Measurements from ENCODE around the gene BMERB1.
"Not testable (repeated sequence)": the region's sequence is repeated elsewhere in the genome, so short reads cannot be mapped to it uniquely, and the experiment has no call there.

BMERB1 gene

GRCh38 chr16:15403392-15403995 is 30.9 kb upstream of the BMERB1 start:
- Histone ChIP-seq H3K36me3 (ENCODE audit: insufficient read depth, low read length) (peaks cover 10% of the 10 kb centered on the region), H3K27ac (ENCODE audit: low read depth, low read length) (no peak overlapping the region), H3K9me3 (ENCODE audit: low read length) (no peaks in the 10 kb centered on the region), H3K4me3 (ENCODE audit: low read depth in 1 of 2, low read length in 2 of 2) (no peak overlapping the region), H3K9ac (ENCODE audit: low read length) (no peak overlapping the region), H3K4me1 (ENCODE audit: insufficient read depth, low read length) (no peaks in the 10 kb centered on the region), H3K27me3 (ENCODE audit: control insufficient read depth in 1 of 2, insufficient read depth in 2 of 2, low read length in 2 of 2) (no peaks in the 10 kb centered on the region)

- not testable (repeated sequence) for H3K27ac ChIP-seq (ENCODE audit: low read depth, low read length); H3K4me1 ChIP-seq (ENCODE audit: insufficient read depth, low read length); H3K36me3 ChIP-seq (ENCODE audit: insufficient read depth, low read length); H3K9ac ChIP-seq (ENCODE audit: low read length); H3K4me3 ChIP-seq (ENCODE audit: low read depth in 1 of 2, low read length in 2 of 2); H3K27me3 ChIP-seq (ENCODE audit: control insufficient read depth in 1 of 2, insufficient read depth in 2 of 2, low read length in 2 of 2); H3K9me3 ChIP-seq (ENCODE audit: low read length)
Observed at GRCh38 chr16:15404091-15404490, 30.3 kb upstream of the BMERB1 start.

GRCh38 chr16:15404792-15405191 is 29.6 kb upstream of the BMERB1 start:
- peaks cover 10% of the 10 kb centered on the region for H3K36me3 ChIP-seq (ENCODE audit: insufficient read depth, low read length)
- no peaks in the 10 kb centered on the region for H3K4me1 ChIP-seq (ENCODE audit: insufficient read depth, low read length)
- no peak overlapping the region for H3K27ac ChIP-seq (ENCODE audit: low read depth, low read length)
- no peaks in the 10 kb centered on the region for H3K9me3 ChIP-seq (ENCODE audit: low read length)
- H3K4me3 ChIP-seq (ENCODE audit: low read depth in 1 of 2, low read length in 2 of 2), result no peak overlapping the region
- no peaks in the 10 kb centered on the region for H3K27me3 ChIP-seq (ENCODE audit: control insufficient read depth in 1 of 2, insufficient read depth in 2 of 2, low read length in 2 of 2)
- no peak overlapping the region for H3K9ac ChIP-seq (ENCODE audit: low read length)

GRCh38 chr16:15407756-15408155 is 26.6 kb upstream of the BMERB1 start:
- H3K36me3 ChIP-seq (ENCODE audit: insufficient read depth, low read length); H3K9ac ChIP-seq (ENCODE audit: low read length); H3K4me1 ChIP-seq (ENCODE audit: insufficient read depth, low read length); H3K9me3 ChIP-seq (ENCODE audit: low read length); H3K27ac ChIP-seq (ENCODE audit: low read depth, low read length); H3K4me3 ChIP-seq (ENCODE audit: low read depth in 1 of 2, low read length in 2 of 2); H3K27me3 ChIP-seq (ENCODE audit: control insufficient read depth in 1 of 2, insufficient read depth in 2 of 2, low read length in 2 of 2): not testable (repeated sequence)

GRCh38 chr16:15409476-15409875 is 24.9 kb upstream of the BMERB1 start:
- H3K36me3 ChIP-seq (ENCODE audit: insufficient read depth, low read length); H3K4me1 ChIP-seq (ENCODE audit: insufficient read depth, low read length); H3K27ac ChIP-seq (ENCODE audit: low read depth, low read length); H3K9me3 ChIP-seq (ENCODE audit: low read length); H3K4me3 ChIP-seq (ENCODE audit: low read depth in 1 of 2, low read length in 2 of 2); H3K9ac ChIP-seq (ENCODE audit: low read length); H3K27me3 ChIP-seq (ENCODE audit: control insufficient read depth in 1 of 2, insufficient read depth in 2 of 2, low read length in 2 of 2): not testable (repeated sequence)

- no peak overlapping the region for H3K4me3 ChIP-seq (ENCODE audit: low read depth in 1 of 2, low read length in 2 of 2)
- no peak overlapping the region for H3K27ac ChIP-seq (ENCODE audit: low read depth, low read length)
- no peaks in the 10 kb centered on the region for H3K9me3 ChIP-seq (ENCODE audit: low read length)
- no peaks in the 10 kb centered on the region for H3K36me3 ChIP-seq (ENCODE audit: insufficient read depth, low read length)
- H3K27me3 ChIP-seq (ENCODE audit: control insufficient read depth in 1 of 2, insufficient read depth in 2 of 2, low read length in 2 of 2), result no peaks in the 10 kb centered on the region
- H3K4me1 ChIP-seq (ENCODE audit: insufficient read depth, low read length), result no peaks in the 10 kb centered on the region
- no peak overlapping the region for H3K9ac ChIP-seq (ENCODE audit: low read length)
Observed at GRCh38 chr16:15415511-15415985, 18.8 kb upstream of the BMERB1 start.

GRCh38 chr16:15417197-15417596 is 17.2 kb upstream of the BMERB1 start:
- no peak overlapping the region for H3K27ac ChIP-seq (ENCODE audit: low read depth, low read length)
- H3K9ac ChIP-seq (ENCODE audit: low read length), result no peak overlapping the region
- no peaks in the 10 kb centered on the region for H3K4me1 ChIP-seq (ENCODE audit: insufficient read depth, low read length)
- no peaks in the 10 kb centered on the region for H3K9me3 ChIP-seq (ENCODE audit: low read length)
- H3K27me3 ChIP-seq (ENCODE audit: control insufficient read depth in 1 of 2, insufficient read depth in 2 of 2, low read length in 2 of 2), result no peaks in the 10 kb centered on the region
- no peak overlapping the region for H3K4me3 ChIP-seq (ENCODE audit: low read depth in 1 of 2, low read length in 2 of 2)
- H3K36me3 ChIP-seq (ENCODE audit: insufficient read depth, low read length), result no peaks in the 10 kb centered on the region

- no peaks in the 10 kb centered on the region for H3K4me1 ChIP-seq (ENCODE audit: insufficient read depth, low read length)
- H3K27me3 ChIP-seq (ENCODE audit: control insufficient read depth in 1 of 2, insufficient read depth in 2 of 2, low read length in 2 of 2), result no peaks in the 10 kb centered on the region
- no peak overlapping the region for H3K27ac ChIP-seq (ENCODE audit: low read depth, low read length)
- H3K9ac ChIP-seq (ENCODE audit: low read length), result no peak overlapping the region
- no peaks in the 10 kb centered on the region for H3K9me3 ChIP-seq (ENCODE audit: low read length)
- no peaks in the 10 kb centered on the region for H3K36me3 ChIP-seq (ENCODE audit: insufficient read depth, low read length)
- no peak overlapping the region for H3K4me3 ChIP-seq (ENCODE audit: low read depth in 1 of 2, low read length in 2 of 2)
Observed at GRCh38 chr16:15418206-15418605, 16.2 kb upstream of the BMERB1 start.

- not testable (repeated sequence) for H3K4me3 ChIP-seq (ENCODE audit: low read depth in 1 of 2, low read length in 2 of 2); H3K27ac ChIP-seq (ENCODE audit: low read depth, low read length); H3K9me3 ChIP-seq (ENCODE audit: low read length); H3K27me3 ChIP-seq (ENCODE audit: control insufficient read depth in 1 of 2, insufficient read depth in 2 of 2, low read length in 2 of 2); H3K4me1 ChIP-seq (ENCODE audit: insufficient read depth, low read length); H3K9ac ChIP-seq (ENCODE audit: low read length); H3K36me3 ChIP-seq (ENCODE audit: insufficient read depth, low read length)
Observed at GRCh38 chr16:15421696-15422095, 12.7 kb upstream of the BMERB1 start.

- no peaks in the 10 kb centered on the region for H3K36me3 ChIP-seq (ENCODE audit: insufficient read depth, low read length)
Observed at GRCh38 chr16:15422222-15422621, 12.2 kb upstream of the BMERB1 start.

GRCh38 chr16:15425861-15426260 is 8.5 kb upstream of the BMERB1 start:
- Histone ChIP-seq H3K27ac (ENCODE audit: low read depth, low read length) (no peak overlapping the region), H3K4me1 (ENCODE audit: insufficient read depth, low read length) (no peaks in the 10 kb centered on the region), H3K4me3 (ENCODE audit: low read depth in 1 of 2, low read length in 2 of 2) (no peak overlapping the region), H3K9me3 (ENCODE audit: low read length) (no peaks in the 10 kb centered on the region), H3K27me3 (ENCODE audit: control insufficient read depth in 1 of 2, insufficient read depth in 2 of 2, low read length in 2 of 2) (no peaks in the 10 kb centered on the region), H3K36me3 (ENCODE audit: insufficient read depth, low read length) (no peaks in the 10 kb centered on the region), H3K9ac (ENCODE audit: low read length) (no peak overlapping the region)

More at GRCh38 chr16:15422222-15422621, 12.2 kb upstream of the BMERB1 start:
- H3K4me1 ChIP-seq (ENCODE audit: insufficient read depth, low read length), result no peaks in the 10 kb centered on the region
- H3K27me3 ChIP-seq (ENCODE audit: control insufficient read depth in 1 of 2, insufficient read depth in 2 of 2, low read length in 2 of 2), result no peaks in the 10 kb centered on the region
- H3K9me3 ChIP-seq (ENCODE audit: low read length), result no peaks in the 10 kb centered on the region
- H3K27ac ChIP-seq (ENCODE audit: low read depth, low read length), result no peak overlapping the region
- H3K4me3 ChIP-seq (ENCODE audit: low read depth in 1 of 2, low read length in 2 of 2), result no peak overlapping the region
- no peak overlapping the region for H3K9ac ChIP-seq (ENCODE audit: low read length)

- Histone ChIP-seq H3K4me3 (ENCODE audit: low read depth in 1 of 2, low read length in 2 of 2) (no peak overlapping the region), H3K4me1 (ENCODE audit: insufficient read depth, low read length) (no peaks in the 10 kb centered on the region), H3K36me3 (ENCODE audit: insufficient read depth, low read length) (no peaks in the 10 kb centered on the region), H3K27ac (ENCODE audit: low read depth, low read length) (no peak overlapping the region), H3K27me3 (ENCODE audit: control insufficient read depth in 1 of 2, insufficient read depth in 2 of 2, low read length in 2 of 2) (no peaks in the 10 kb centered on the region), H3K9me3 (ENCODE audit: low read length) (no peaks in the 10 kb centered on the region), H3K9ac (ENCODE audit: low read length) (no peak overlapping the region)
Observed at GRCh38 chr16:15426796-15427195, 7.6 kb upstream of the BMERB1 start.
